K562 (cell line): Measurements from ENCODE around the gene MAPK1IP1L. TPM values are rescaled to one million over a fixed set of nuclear protein-coding genes. Genes with fewer than 3 reads are reported as not detected.

ENCODE experiments used
- AFF1 ChIP-seq, 2 experiments: fragments of 450-650 bp; IDR thresholded peaks; 2 replicates each; pipeline ENCODE4 v1.6.1; 2018; ENCODE audit warnings: mild to moderate bottlenecking in 2 of 2, low read depth in 1 of 2; ENCODE audit not compliant: partially characterized antibody in 2 of 2
- BRF1 ChIP-seq: IDR thresholded peaks from 3 replicates; pipeline ENCODE4 v1.6.1; 2011; ENCODE audit warnings: borderline replicate concordance, mild to moderate bottlenecking; ENCODE audit not compliant: insufficient read length; ENCODE audit errors: extremely low read depth
- EWSR1 ChIP-seq: fragments of 450-650 bp; IDR thresholded peaks from 2 replicates; pipeline ENCODE4 v1.6.1; 2018; ENCODE audit warnings: borderline replicate concordance, mild to moderate bottlenecking, low read depth, moderate library complexity; ENCODE audit not compliant: partially characterized antibody
- EZH2 ChIP-seq: IDR thresholded peaks from 2 replicates; pipeline ENCODE4 v1.6.1; 2012; ENCODE audit warnings: low read depth, mild to moderate bottlenecking, inconsistent platforms, low read length, borderline replicate concordance
- FOXA3 ChIP-seq, 2 experiments: fragments of 450-650 bp in 1 of 2; sonication (generic) in 1 of 2; formaldehyde crosslinking; IDR thresholded peaks in 1 of 2; conservative IDR thresholded peaks in 1 of 2; 2 replicates each; pipeline versions ENCODE4 v1.4.0 to v1.8.0; 2020 to 2022; ENCODE audit warnings: mild to moderate bottlenecking in 2 of 2, missing genetic modification reagents in 1 of 2
- HINFP ChIP-seq: fragments of 450-650 bp; conservative IDR thresholded peaks from 2 replicates; pipeline ENCODE4 v1.6.1; 2016; ENCODE audit warnings: missing genetic modification characterization, low read depth, mild to moderate bottlenecking, control low read depth, missing compliant biosample characterization
- PCBP2 ChIP-seq: fragments of 200-400 bp; formaldehyde crosslinking; IDR thresholded peaks from 2 replicates; pipeline ENCODE4 v1.6.1; 2018; ENCODE audit warnings: low read length, low read depth, mild to moderate bottlenecking, moderate library complexity; ENCODE audit not compliant: poor library complexity, severe bottlenecking
- RREB1 ChIP-seq: fragments of 250-450 bp; sonication (Bioruptor Pico); IDR thresholded peaks from 2 replicates; pipeline ENCODE4 v1.4.0; 2020
- SLC30A9 ChIP-seq: fragments of 250-450 bp; sonication (Bioruptor Pico); IDR thresholded peaks from 2 replicates; pipeline ENCODE4 v1.8.0; 2022; ENCODE audit warnings: mild to moderate bottlenecking, moderate library complexity
- SPI1 ChIP-seq: IDR thresholded peaks from 2 replicates; pipeline ENCODE4 v1.6.1; 2011; ENCODE audit warnings: low read depth, low read length, control low read depth, borderline replicate concordance
- ZBTB33 ChIP-seq: sonication (generic); formaldehyde crosslinking; IDR thresholded peaks from 2 replicates; pipeline ENCODE4 v1.8.1; 2023; ENCODE audit warnings: mild to moderate bottlenecking, missing genetic modification reagents
- polyA plus RNA-seq, 8 experiments: library from polyadenylated mRNA; depleted of rRNA in 4 of 8; stranded (reverse) in 5 of 8; unstranded in 3 of 8; fragments of >200 nt; fragmentation: Nextera tagmentation in 2 of 8; fragmentation: Illumina TruSeq in 1 of 8; extraction: Ambion mirVana in 2 of 8; extraction: Trizol in 1 of 8; gene quantifications; 2 replicates each; pipeline versions ENCODE4 v1.2.1 to v1.2.3, GENCODE V29; 2011 to 2014; ENCODE audit warnings: inconsistent platforms in 1 of 8, missing spikeins in 1 of 8
- total RNA-seq, 7 experiments: library from RNA; depleted of rRNA in 6 of 7; stranded (reverse); fragments of >200 nt in 6 of 7; fragmentation: Illumina TruSeq in 2 of 7; extraction: Trizol in 2 of 7; gene quantifications; 2 replicates each; pipeline versions ENCODE4 v1.2.1 to v1.2.3, GENCODE V29; 2011 to 2021; ENCODE audit warnings: low replicate concordance in 1 of 7

MAPK1IP1L gene
- total and polyA plus RNA-seq, 9 of the 15 experiments (the other 6 are each of a cell fraction or from before 2014, with no cell fraction given): 32.7 to 99.4 (median 49.8) TPM

- no peak for TF ChIP-seq RREB1 (CRISPR knock-in tag)
- TF ChIP-seq FOXA3 (CRISPR knock-in tag; conservative IDR thresholded peaks at IDR 0.05 in 1 of 2, IDR thresholded peaks at IDR 0.05 in 1 of 2): 0 out of 4 replicates have a peak, but pooled peaks of 1 of the 2 experiments have one; percentile 32
- TF ChIP-seq PCBP2: no peak
- no peak for TF ChIP-seq BRF1
- TF ChIP-seq EWSR1: no peak
- TF ChIP-seq EZH2: no peak
- 0 out of 2 replicates have a peak, but pooled peaks have one; percentile 14 for TF ChIP-seq ZBTB33 (CRISPR knock-in tag)
- TF ChIP-seq AFF1 (IDR thresholded peaks at IDR 0.05; ENCODE audit: low read depth in 1 of 2, partially characterized antibody in 2 of 2): peak in 1 of 2 experiments; percentile 36
- no peak for TF ChIP-seq SLC30A9
- 0 out of 2 replicates have a peak, but pooled peaks have one; percentile 32 for TF ChIP-seq HINFP (tag)
- peak; percentile 31; the same call in 1 of the 2 replicates for TF ChIP-seq SPI1
These were observed 56.5 kb downstream of the MAPK1IP1L start (continued) for GRCh38 chr14:55107766-55108554.
